IMR-90 (cell line): Measurements from ENCODE around the gene KIF21A. TPM values are rescaled to one million over a fixed set of nuclear protein-coding genes. Genes with fewer than 3 reads are reported as not detected.

Source experiments
- ATAC-seq: fragments of 200-7000 bp; cut with Tn5 transposase; 2 replicates; pipeline ENCODE4 v1.9.1; 2020; ENCODE audit warnings: low read depth, mild to moderate bottlenecking, moderate library complexity
- BruUV-seq: library from RNA; stranded (reverse); fragments of 400-500 nt; replicated peaks from 2 replicates; lab custom pipeline; 2021; lab: Mats Ljungman, UMichigan
- CTCF ChIA-PET: fragments of 300-600 bp; formaldehyde crosslinking; extraction: SDS; loops from one replicate; lab custom pipeline; 2021; ENCODE audit warnings: antibody characterized with exemption; lab: Yijun Ruan, JAX
- POLR2A ChIA-PET: fragments of 300-600 bp; sonication (Branson Sonifier 250); formaldehyde crosslinking; loops from one replicate; lab custom pipeline; 2022; ENCODE audit warnings: antibody characterized with exemption; ENCODE audit not compliant: unreplicated experiment; lab: Charles Lee
- DNase-seq: peaks from one replicate; pipeline ENCODE4 v3.0.0; 2013
- H2AFZ ChIP-seq: replicated peaks from 2 replicates; pipeline ENCODE3; 2013; ENCODE audit warnings: low read length, mild to moderate bottlenecking; ENCODE audit not compliant: poor library complexity
- H2AK5ac ChIP-seq: 2 replicates; pipeline ENCODE4 v1.6.1; 2013; ENCODE audit warnings: low read depth, low read length, inconsistent platforms
- H2AK9ac ChIP-seq: replicated peaks from 2 replicates; pipeline ENCODE3; 2013; ENCODE audit warnings: mild to moderate bottlenecking, low read depth, low read length, moderate library complexity; ENCODE audit not compliant: poor library complexity
- H2BK120ac ChIP-seq: 2 replicates; pipeline ENCODE4 v1.6.1; 2013; ENCODE audit warnings: low read depth, low read length, inconsistent platforms
- H2BK15ac ChIP-seq: 3 replicates; pipeline ENCODE4 v1.6.1; 2013; ENCODE audit warnings: low read depth, low read length, inconsistent platforms
- H2BK20ac ChIP-seq: 2 replicates; pipeline ENCODE4 v1.6.1; 2013; ENCODE audit warnings: low read depth, mild to moderate bottlenecking, inconsistent platforms, low read length, moderate library complexity
- H2BK5ac ChIP-seq: 2 replicates; pipeline ENCODE4 v1.6.1; 2013; ENCODE audit warnings: mild to moderate bottlenecking, low read depth, low read length, inconsistent platforms; ENCODE audit not compliant: poor library complexity, severe bottlenecking
- H3K14ac ChIP-seq: replicated peaks from 2 replicates; pipeline ENCODE4 v1.6.1; 2013; ENCODE audit warnings: low read depth, low read length, inconsistent platforms
- H3K18ac ChIP-seq: 2 replicates; pipeline ENCODE4 v1.6.1; 2013; ENCODE audit warnings: low read depth, low read length, control low read depth
- H3K23ac ChIP-seq: 2 replicates; pipeline ENCODE4 v1.6.1; 2013; ENCODE audit warnings: low read depth, low read length, inconsistent platforms
- H3K27ac ChIP-seq: 2 replicates; pipeline ENCODE4 v1.5.1; 2013; ENCODE audit warnings: mild to moderate bottlenecking, control low read depth, low read length; ENCODE audit not compliant: insufficient read depth
- H3K27me3 ChIP-seq: 2 replicates; pipeline ENCODE4 v1.6.1; 2013; ENCODE audit warnings: low read length; ENCODE audit not compliant: control insufficient read depth, insufficient read depth
- H3K36me3 ChIP-seq: 2 replicates; pipeline ENCODE4 v1.6.1; 2013; ENCODE audit warnings: low read length, mixed read lengths; ENCODE audit not compliant: control insufficient read depth, insufficient read depth
- H3K4ac ChIP-seq: 2 replicates; pipeline ENCODE4 v1.6.1; 2013; ENCODE audit warnings: low read depth, low read length, inconsistent platforms
- H3K4me1 ChIP-seq: 2 replicates; pipeline ENCODE4 v1.6.1; 2013; ENCODE audit warnings: low read length, mixed read lengths; ENCODE audit not compliant: control insufficient read depth, insufficient read depth
- H3K4me2 ChIP-seq: 2 replicates; pipeline ENCODE4 v1.6.1; 2013; ENCODE audit warnings: low read depth, mild to moderate bottlenecking, control low read depth, low read length, moderate library complexity
- H3K4me3 ChIP-seq: 2 replicates; pipeline ENCODE4 v1.5.1; 2013; ENCODE audit warnings: low read depth, mild to moderate bottlenecking, control low read depth, low read length, moderate library complexity; ENCODE audit not compliant: insufficient read depth
- H3K56ac ChIP-seq: 2 replicates; pipeline ENCODE4 v1.6.1; 2013; ENCODE audit warnings: low read length, inconsistent platforms; ENCODE audit not compliant: insufficient read depth; ENCODE audit errors: extremely low read depth
- H3K79me1 ChIP-seq, 2 experiments: 2 replicates each; pipeline ENCODE4 v1.6.1; 2013; ENCODE audit warnings: low read length in 2 of 2, inconsistent platforms in 1 of 2, low read depth in 1 of 2
- H3K9ac ChIP-seq: 2 replicates; pipeline ENCODE4 v1.6.1; 2013; ENCODE audit warnings: low read depth, low read length, control low read depth
- H3K9me1 ChIP-seq: 2 replicates; pipeline ENCODE4 v1.6.1; 2013; ENCODE audit warnings: low read length, inconsistent platforms; ENCODE audit not compliant: insufficient read depth
- H3K9me3 ChIP-seq: 2 replicates; pipeline ENCODE4 v1.6.1; 2013; ENCODE audit warnings: low read length; ENCODE audit not compliant: control insufficient read depth, insufficient read depth
- H4K20me1 ChIP-seq: 2 replicates; pipeline ENCODE4 v1.6.1; 2013; ENCODE audit warnings: low read length, inconsistent platforms; ENCODE audit not compliant: insufficient read depth
- H4K5ac ChIP-seq: 2 replicates; pipeline ENCODE4 v1.6.1; 2013; ENCODE audit warnings: mild to moderate bottlenecking, low read depth, low read length, control low read depth
- H4K8ac ChIP-seq, 2 experiments: 2 replicates each; pipeline ENCODE4 v1.6.1; 2013; ENCODE audit warnings: low read depth in 2 of 2, low read length in 2 of 2, control low read depth in 1 of 2, inconsistent platforms in 1 of 2
- H4K91ac ChIP-seq: 2 replicates; pipeline ENCODE4 v1.6.1; 2013; ENCODE audit warnings: low read depth, low read length, inconsistent platforms; ENCODE audit not compliant: insufficient read depth
- BHLHE40 ChIP-seq: fragments of 150-350 bp; IDR thresholded peaks from 2 replicates; pipeline ENCODE4 v1.6.1; 2016; ENCODE audit warnings: mild to moderate bottlenecking, low read depth, low read length
- CEBPB ChIP-seq: IDR thresholded peaks from 2 replicates; pipeline ENCODE4 v1.6.1; 2012; ENCODE audit warnings: low read depth, low read length, improper control_type of control experiment
- CHD1 ChIP-seq: IDR thresholded peaks from 2 replicates; pipeline ENCODE4 v1.6.1; 2012; ENCODE audit warnings: low read depth, low read length, improper control_type of control experiment
- MAFK ChIP-seq: IDR thresholded peaks from 2 replicates; pipeline ENCODE4 v1.6.1; 2012; ENCODE audit warnings: low read depth, low read length, improper control_type of control experiment
- MXI1 ChIP-seq: IDR thresholded peaks from 2 replicates; pipeline ENCODE4 v1.6.1; 2012; ENCODE audit warnings: low read depth, mild to moderate bottlenecking, low read length, moderate library complexity, borderline replicate concordance
- NFE2L2 ChIP-seq: fragments of 150-350 bp; IDR thresholded peaks from 2 replicates; pipeline ENCODE4 v1.6.1; 2016; ENCODE audit warnings: low read depth, mild to moderate bottlenecking, low read length
- POLR2A ChIP-seq: IDR thresholded peaks from 2 replicates; pipeline ENCODE4 v1.6.1; 2012; ENCODE audit warnings: mild to moderate bottlenecking, low read depth, low read length
- RAD21 ChIP-seq: IDR thresholded peaks from 2 replicates; pipeline ENCODE4 v1.6.1; 2012; ENCODE audit warnings: low read length, improper control_type of control experiment
- RCOR1 ChIP-seq: IDR thresholded peaks from 2 replicates; pipeline ENCODE4 v1.6.1; 2012; ENCODE audit warnings: mild to moderate bottlenecking, low read length, improper control_type of control experiment; ENCODE audit not compliant: insufficient replicate concordance
- RFX5 ChIP-seq: IDR thresholded peaks from 2 replicates; pipeline ENCODE4 v1.8.0; 2012; ENCODE audit warnings: low read depth, mild to moderate bottlenecking, low read length, moderate library complexity
- SMC3 ChIP-seq: fragments of 150-350 bp; IDR thresholded peaks from 2 replicates; pipeline ENCODE4 v1.6.1; 2016; ENCODE audit warnings: low read depth, mild to moderate bottlenecking, antibody characterized with exemption, low read length, moderate library complexity
- WGBS, 2 experiments: methylation state at CpG; one replicate each; pipeline versions ENCODE4 v1.1.5 to v1.1.7; 2013; ENCODE audit warnings: missing lambda C conversion rate in 2 of 2; ENCODE audit not compliant: insufficient read length in 1 of 2; ENCODE audit errors: extremely low coverage in 2 of 2; 5-methylcytosine and 5-hydroxymethylcytosine counted together
- dilution Hi-C: fragments of 300-500 bp; cut with HindIII; formaldehyde crosslinking; loops from one replicate; pipeline ENCODE4 v1.14.3; 2018; ENCODE audit warnings: low sequenced_read_pairs; ENCODE audit not compliant: unreplicated experiment
- in situ Hi-C: fragments of 300-500 bp; cut with MboI; formaldehyde crosslinking; loops from 3 replicates; pipeline ENCODE4 v1.14.3; 2019; ENCODE audit warnings: low sequenced_read_pairs, inconsistent platforms, mixed read lengths
- intact Hi-C: fragments of 100-400 bp; cut with micrococcal nuclease; formaldehyde crosslinking; loops from 2 replicates; pipeline ENCODE4 v1.10.0; 2022
- polyA plus RNA-seq, 3 experiments: library from polyadenylated mRNA; depleted of rRNA; stranded (reverse); fragments of >200 nt; gene quantifications; 2 replicates each; pipeline ENCODE4 v1.2.3, GENCODE V29; 2012; ENCODE audit warnings: low replicate concordance in 1 of 3
- total RNA-seq: library from RNA; depleted of rRNA; stranded (reverse); fragments of >200 nt; gene quantifications from 2 replicates; pipeline ENCODE4 v1.2.3, GENCODE V29; 2012
- TF ChIP-seq, protein P1 (sequence below): fragments of 150-350 bp; IDR thresholded peaks from 2 replicates; pipeline ENCODE4 v1.6.1; 2016; ENCODE audit warnings: low read depth, mild to moderate bottlenecking, low read length, moderate library complexity, borderline replicate concordance
- TF ChIP-seq, protein P2 (sequence below): fragments of 150-350 bp; IDR thresholded peaks from 2 replicates; pipeline ENCODE4 v1.6.1; 2017; ENCODE audit warnings: mild to moderate bottlenecking, antibody characterized with exemption, low read length, low read depth
- TF ChIP-seq, protein P3 (sequence below): conservative IDR thresholded peaks from 2 replicates; pipeline ENCODE4 v1.5.1; 2012; ENCODE audit warnings: mild to moderate bottlenecking, low read depth, low read length, improper control_type of control experiment

KIF21A gene
- total and polyA plus RNA-seq, 2 of the 4 experiments (the other 2 are of a cell fraction), result 0.38 to 1.1 TPM

DNA sequence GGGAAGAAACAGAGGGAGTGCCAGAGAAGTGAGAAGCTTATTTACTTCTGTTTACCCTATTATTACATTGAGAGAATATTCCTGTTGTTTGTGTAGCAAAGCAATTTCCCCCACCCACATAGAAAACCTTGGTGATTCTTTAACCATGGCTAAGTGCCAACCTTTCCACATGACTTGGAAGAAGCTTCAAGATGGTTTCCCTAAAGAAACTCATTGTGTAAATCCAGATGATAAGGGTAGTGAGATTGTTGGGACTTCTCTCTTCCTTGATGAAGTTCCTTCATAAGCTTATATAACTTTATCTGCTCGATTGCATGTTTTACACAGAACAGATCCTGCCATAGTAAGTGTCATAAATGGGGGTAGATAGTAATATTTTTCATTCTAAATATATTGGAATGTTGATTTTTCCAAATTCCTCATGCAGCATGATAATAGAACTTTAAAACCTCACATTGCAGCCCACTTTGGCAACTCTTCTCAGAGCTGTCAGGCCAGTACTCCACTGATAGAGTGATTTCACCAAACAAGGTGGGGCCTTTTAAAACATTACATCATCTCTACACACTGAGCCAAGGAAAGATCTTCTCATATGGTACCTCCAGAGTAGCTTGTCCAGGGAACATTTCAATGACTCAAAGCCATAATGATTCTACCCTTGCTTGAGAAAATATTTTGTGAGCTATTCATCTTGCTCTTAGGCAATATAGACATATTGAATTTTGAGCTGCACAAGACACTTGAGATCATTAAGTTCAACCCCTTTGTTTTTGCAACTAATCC, 47.8 kb upstream of the KIF21A start (continued):
- TF ChIP-seq, protein P1, sequence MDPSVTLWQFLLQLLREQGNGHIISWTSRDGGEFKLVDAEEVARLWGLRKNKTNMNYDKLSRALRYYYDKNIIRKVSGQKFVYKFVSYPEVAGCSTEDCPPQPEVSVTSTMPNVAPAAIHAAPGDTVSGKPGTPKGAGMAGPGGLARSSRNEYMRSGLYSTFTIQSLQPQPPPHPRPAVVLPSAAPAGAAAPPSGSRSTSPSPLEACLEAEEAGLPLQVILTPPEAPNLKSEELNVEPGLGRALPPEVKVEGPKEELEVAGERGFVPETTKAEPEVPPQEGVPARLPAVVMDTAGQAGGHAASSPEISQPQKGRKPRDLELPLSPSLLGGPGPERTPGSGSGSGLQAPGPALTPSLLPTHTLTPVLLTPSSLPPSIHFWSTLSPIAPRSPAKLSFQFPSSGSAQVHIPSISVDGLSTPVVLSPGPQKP, result no peak
- TF ChIP-seq RFX5, result no peak
- no peak for TF ChIP-seq RAD21

DNA sequence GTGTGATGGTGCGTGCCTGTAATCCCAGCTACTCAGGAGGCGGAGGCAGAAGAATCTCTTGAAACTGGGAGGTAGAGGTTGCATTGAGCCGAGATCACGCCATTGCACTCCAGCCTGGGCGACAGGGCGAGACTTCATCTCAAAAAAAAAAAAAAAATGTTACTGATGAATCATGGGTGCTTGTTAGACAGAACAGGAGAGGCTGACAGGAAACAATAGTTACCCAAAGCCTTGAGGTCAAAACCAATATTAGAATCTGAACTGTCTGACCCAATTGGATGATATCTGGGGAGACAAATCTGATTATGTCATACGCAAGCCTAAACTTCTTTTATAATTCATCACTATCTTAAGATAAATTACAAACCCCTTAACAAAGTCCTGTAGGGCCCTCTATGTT, 40.7 kb upstream of the KIF21A start:
- Histone ChIP-seq H3K4me1 (no peaks in the 10 kb centered on the region), H3K4ac (no peak overlapping the region), H3K4me2 (no peak overlapping the region), H3K14ac (no peak overlapping the region), H3K23ac (no peak overlapping the region), H4K91ac (no peak overlapping the region), H4K20me1 (no peaks in the 10 kb centered on the region), H2BK20ac (no peak overlapping the region), H3K36me3 (no peaks in the 10 kb centered on the region), H2BK5ac (no peak overlapping the region), H4K8ac (no peak overlapping the region), H3K27ac (no peak overlapping the region), H2BK15ac (no peak overlapping the region), H3K27me3 (no peaks in the 10 kb centered on the region), H4K5ac (no peak overlapping the region), H2BK120ac (no peak overlapping the region), H3K4me3 (no peak overlapping the region), H3K9me1 (no peaks in the 10 kb centered on the region), H3K79me1 (no peaks in the 10 kb centered on the region), H3K9ac (no peak overlapping the region), H3K18ac (no peak overlapping the region), H2AK5ac (no peak overlapping the region), H3K56ac (no peak overlapping the region), H3K9me3 (0 out of 2 replicates have a peak, but pooled peaks cover 2% of the 10 kb centered on the region), H2AFZ (no peak overlapping the region), H2AK9ac (no peak overlapping the region)
- WGBS, 2 experiments, result no CpG with 5 or more reads among the region's 7 CpGs
- intact Hi-C loops, result no loop called here
- BruUV-seq, result no TSS peak
- dilution Hi-C loops, result no loop called here
- in situ Hi-C loops, result no loop called here
- ATAC-seq (no peak), DNase-seq (no peak)
- CTCF ChIA-PET, result no interaction called here
- POLR2A ChIA-PET, result no interaction called here
- TF ChIP-seq RCOR1 (no peak), NFE2L2 (no peak), MAFK (no peak), CEBPB (no peak), RAD21 (no peak), MXI1 (no peak), BHLHE40 (no peak), POLR2A (no peak), SMC3 (no peak), RFX5 (no peak), CHD1 (no peak)
- TF ChIP-seq, protein P2, sequence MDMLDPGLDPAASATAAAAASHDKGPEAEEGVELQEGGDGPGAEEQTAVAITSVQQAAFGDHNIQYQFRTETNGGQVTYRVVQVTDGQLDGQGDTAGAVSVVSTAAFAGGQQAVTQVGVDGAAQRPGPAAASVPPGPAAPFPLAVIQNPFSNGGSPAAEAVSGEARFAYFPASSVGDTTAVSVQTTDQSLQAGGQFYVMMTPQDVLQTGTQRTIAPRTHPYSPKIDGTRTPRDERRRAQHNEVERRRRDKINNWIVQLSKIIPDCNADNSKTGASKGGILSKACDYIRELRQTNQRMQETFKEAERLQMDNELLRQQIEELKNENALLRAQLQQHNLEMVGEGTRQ, result no peak
- TF ChIP-seq, protein P3, sequence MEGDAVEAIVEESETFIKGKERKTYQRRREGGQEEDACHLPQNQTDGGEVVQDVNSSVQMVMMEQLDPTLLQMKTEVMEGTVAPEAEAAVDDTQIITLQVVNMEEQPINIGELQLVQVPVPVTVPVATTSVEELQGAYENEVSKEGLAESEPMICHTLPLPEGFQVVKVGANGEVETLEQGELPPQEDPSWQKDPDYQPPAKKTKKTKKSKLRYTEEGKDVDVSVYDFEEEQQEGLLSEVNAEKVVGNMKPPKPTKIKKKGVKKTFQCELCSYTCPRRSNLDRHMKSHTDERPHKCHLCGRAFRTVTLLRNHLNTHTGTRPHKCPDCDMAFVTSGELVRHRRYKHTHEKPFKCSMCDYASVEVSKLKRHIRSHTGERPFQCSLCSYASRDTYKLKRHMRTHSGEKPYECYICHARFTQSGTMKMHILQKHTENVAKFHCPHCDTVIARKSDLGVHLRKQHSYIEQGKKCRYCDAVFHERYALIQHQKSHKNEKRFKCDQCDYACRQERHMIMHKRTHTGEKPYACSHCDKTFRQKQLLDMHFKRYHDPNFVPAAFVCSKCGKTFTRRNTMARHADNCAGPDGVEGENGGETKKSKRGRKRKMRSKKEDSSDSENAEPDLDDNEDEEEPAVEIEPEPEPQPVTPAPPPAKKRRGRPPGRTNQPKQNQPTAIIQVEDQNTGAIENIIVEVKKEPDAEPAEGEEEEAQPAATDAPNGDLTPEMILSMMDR, result no peak
